Measurements from ENCODE around the gene SLC38A8. TPM values are rescaled to one million over a fixed set of nuclear protein-coding genes. Genes with fewer than 3 reads are reported as not detected.

The SLC38A8 gene
- total RNA-seq, 4 donors from 2014 or later = not detected

DNA sequence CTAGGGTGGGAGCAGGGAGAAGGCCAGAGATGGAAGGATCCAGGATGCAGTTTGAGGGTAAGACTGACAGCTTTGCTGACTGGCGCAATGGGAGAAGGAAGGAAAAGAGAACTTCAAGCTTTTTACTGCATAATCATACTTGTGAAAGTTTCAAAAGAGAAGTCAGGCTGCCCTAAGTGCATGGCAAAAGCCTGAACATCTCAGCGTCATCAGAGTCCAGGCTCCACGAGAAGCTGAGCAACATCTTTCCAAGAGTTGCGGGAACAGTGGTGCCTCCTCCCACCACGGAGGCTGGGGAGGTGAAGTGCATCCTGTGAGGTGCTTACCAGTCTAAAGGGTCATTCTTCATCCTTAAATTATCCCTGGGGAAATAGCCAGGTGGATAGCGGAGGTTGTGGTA is 26.9 kb upstream of the SLC38A8 start:
- DNase-seq (ENCODE audit: low spot score in 2 of 2) = no peak
- peaks cover 0 to 100% (median 37%) of the 10 kb centered on the region in 3 donors for H3K36me3 ChIP-seq
- 81 to 86% methylated on average over 6 of the region's 6 CpGs for WGBS, 2 donors
- no peak for TF ChIP-seq POLR2A (IDR thresholded peaks at IDR 0.05)
- TF ChIP-seq EP300 (IDR thresholded peaks at IDR 0.05) = no peak
- TF ChIP-seq, protein P1, sequence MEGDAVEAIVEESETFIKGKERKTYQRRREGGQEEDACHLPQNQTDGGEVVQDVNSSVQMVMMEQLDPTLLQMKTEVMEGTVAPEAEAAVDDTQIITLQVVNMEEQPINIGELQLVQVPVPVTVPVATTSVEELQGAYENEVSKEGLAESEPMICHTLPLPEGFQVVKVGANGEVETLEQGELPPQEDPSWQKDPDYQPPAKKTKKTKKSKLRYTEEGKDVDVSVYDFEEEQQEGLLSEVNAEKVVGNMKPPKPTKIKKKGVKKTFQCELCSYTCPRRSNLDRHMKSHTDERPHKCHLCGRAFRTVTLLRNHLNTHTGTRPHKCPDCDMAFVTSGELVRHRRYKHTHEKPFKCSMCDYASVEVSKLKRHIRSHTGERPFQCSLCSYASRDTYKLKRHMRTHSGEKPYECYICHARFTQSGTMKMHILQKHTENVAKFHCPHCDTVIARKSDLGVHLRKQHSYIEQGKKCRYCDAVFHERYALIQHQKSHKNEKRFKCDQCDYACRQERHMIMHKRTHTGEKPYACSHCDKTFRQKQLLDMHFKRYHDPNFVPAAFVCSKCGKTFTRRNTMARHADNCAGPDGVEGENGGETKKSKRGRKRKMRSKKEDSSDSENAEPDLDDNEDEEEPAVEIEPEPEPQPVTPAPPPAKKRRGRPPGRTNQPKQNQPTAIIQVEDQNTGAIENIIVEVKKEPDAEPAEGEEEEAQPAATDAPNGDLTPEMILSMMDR (IDR thresholded peaks at IDR 0.05) = no peak
- H3K4me1 ChIP-seq = no peaks in the 10 kb centered on the region
- H3K9me3 ChIP-seq = no peaks in the 10 kb centered on the region
- H3K4me3 ChIP-seq = no peak overlapping the region
- no peaks in the 10 kb centered on the region for H3K27me3 ChIP-seq
- H3K27ac ChIP-seq = no peak overlapping the region

- H3K4me1 ChIP-seq = no peaks in the 10 kb centered on the region
- DNase-seq (ENCODE audit: low spot score in 2 of 2) = no peak
- TF ChIP-seq POLR2A (IDR thresholded peaks at IDR 0.05) (no peak), EP300 (IDR thresholded peaks at IDR 0.05) (no peak)
- TF ChIP-seq, protein P1 (IDR thresholded peaks at IDR 0.05) = no peak
- H3K27me3 ChIP-seq = no peaks in the 10 kb centered on the region
- 84 to 88% methylated on average over 13 of the region's 13 CpGs for WGBS, 2 donors
- H3K4me3 ChIP-seq = no peak overlapping the region
- H3K27ac ChIP-seq = no peak overlapping the region
- no peaks in the 10 kb centered on the region for H3K9me3 ChIP-seq
- peaks cover 0 to 100% (median 39%) of the 10 kb centered on the region in 3 donors for H3K36me3 ChIP-seq
Measured at GRCh38 chr16:84068783-84069462, 26.3 kb upstream of the SLC38A8 start.

DNA sequence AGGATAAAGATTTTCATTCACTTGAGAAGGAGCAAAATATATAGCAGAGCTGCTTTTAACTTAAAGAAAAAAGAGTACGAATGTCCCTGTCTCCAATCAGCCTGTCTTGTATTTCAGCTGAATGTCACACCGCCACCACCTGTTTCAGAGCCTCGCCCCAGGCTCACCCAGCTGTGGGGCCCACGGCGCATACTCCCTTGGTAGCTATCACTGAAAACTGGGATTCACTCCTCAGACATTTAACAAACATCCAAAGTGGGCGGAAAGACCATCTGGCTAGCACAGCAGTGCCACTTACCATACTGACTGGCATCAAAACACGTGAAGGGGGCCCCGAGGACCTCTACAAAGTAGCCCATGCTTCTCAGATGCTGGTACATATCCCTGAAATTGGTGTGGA is 25.4 kb upstream of the SLC38A8 start:
- DNase-seq (ENCODE audit: low spot score in 2 of 2) = no peak
- Histone ChIP-seq H3K4me3 (no peak overlapping the region), H3K27me3 (no peaks in the 10 kb centered on the region), H3K36me3 (peaks cover 0 to 100% (median 40%) of the 10 kb centered on the region in 3 donors), H3K27ac (no peak overlapping the region), H3K9me3 (no peaks in the 10 kb centered on the region), H3K4me1 (no peaks in the 10 kb centered on the region)
- TF ChIP-seq EP300 (IDR thresholded peaks at IDR 0.05) (no peak), POLR2A (IDR thresholded peaks at IDR 0.05) (no peak)
- TF ChIP-seq, protein P1 (IDR thresholded peaks at IDR 0.05) = no peak
- 87 to 96% methylated on average over 8 of the region's 8 CpGs for WGBS, 2 donors

GRCh38 chr16:84067640-84068039 is 25.0 kb upstream of the SLC38A8 start:
- peaks cover 0 to 100% (median 43%) of the 10 kb centered on the region in 3 donors for H3K36me3 ChIP-seq
- no peak overlapping the region for H3K27ac ChIP-seq

More at GRCh38 chr16:84067640-84068039, 25.0 kb upstream of the SLC38A8 start:
- Histone ChIP-seq H3K27me3 (no peaks in the 10 kb centered on the region), H3K4me1 (no peaks in the 10 kb centered on the region), H3K9me3 (no peaks in the 10 kb centered on the region), H3K4me3 (no peak overlapping the region)
- no peak for DNase-seq (ENCODE audit: low spot score in 2 of 2)
- TF ChIP-seq POLR2A (IDR thresholded peaks at IDR 0.05) (no peak), EP300 (IDR thresholded peaks at IDR 0.05) (no peak)
- TF ChIP-seq, protein P1 (IDR thresholded peaks at IDR 0.05) = no peak
- WGBS, 2 donors = 91 to 92% methylated on average over 9 of the region's 9 CpGs
